Anterior cingulate cortex (tissue), 58 donors: Measurements from ENCODE around the gene PIK3CA.

Source experiments
- DNase-seq, 58 donors: peaks; one replicate each; lab custom pipeline; 2025; lab: John Stamatoyannopoulos, UW

Gene PIK3CA

GRCh38 chr3:179289295-179289694 lies 141.1 kb downstream of the PIK3CA start:
- DNase-seq, result no peak
